Activated CD4-positive, alpha-beta T cell treated with anti-CD3 and anti-CD28 coated beads, Interleukin-10, Interleukin-2, amounts not matched to agents 100 ng/mL and 50 ng/mL, durations not matched to agents 16 hours and 8 hours (primary cell): ENCODE results near the gene CREBBP.
"Not testable (repeated sequence)": the region's sequence is repeated elsewhere in the genome, so short reads cannot be mapped to it uniquely, and the experiment has no call there.

ENCODE experiments used
- DNase-seq: peaks from one replicate; pipeline ENCODE4 v3.0.0-alpha.2; 2020

Gene CREBBP

DNA sequence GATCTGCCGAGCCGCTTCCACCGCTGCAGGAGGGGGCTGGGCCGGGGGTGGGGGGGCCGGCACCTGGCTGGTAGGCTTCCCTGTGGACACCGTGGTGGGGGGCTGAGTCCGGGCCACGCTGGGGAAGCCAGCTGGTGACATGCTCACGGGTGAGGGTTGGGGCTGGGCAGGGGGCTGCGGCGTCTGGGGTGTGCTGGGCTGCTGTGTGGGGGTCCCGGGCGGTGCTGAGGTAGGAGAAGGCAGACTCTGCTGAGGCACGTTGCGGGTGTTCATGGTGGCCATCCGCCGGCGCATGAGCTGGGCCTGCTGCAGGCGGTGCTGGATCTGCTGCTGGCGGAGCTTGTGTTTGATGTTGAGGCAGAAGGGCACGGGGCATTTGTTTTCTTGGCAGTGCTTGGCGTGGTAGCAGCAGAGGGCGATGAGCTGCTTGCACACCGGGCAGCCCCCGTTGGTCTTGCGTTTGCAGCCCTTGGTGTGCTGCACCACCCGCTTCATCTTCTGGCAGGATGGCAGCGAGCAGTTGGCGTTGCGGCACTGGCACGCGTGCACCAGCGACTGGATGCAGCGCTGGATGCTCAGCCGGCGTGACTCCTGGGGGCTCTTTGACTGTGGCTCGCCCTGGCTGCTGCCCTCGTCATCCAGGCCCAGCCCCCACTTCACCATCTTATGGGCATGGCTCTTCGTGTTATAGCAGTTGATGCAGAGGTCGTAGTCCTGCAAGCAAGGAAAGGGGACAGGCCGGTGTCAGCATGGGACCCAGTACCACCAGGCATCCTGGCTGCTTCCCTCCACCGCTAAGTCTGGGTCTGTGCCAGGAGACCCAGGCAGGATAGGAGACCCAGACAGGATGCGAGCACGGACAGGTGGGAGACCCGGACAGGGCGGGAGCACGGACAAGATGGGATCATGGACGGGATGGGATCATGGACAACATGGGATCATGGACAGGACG lies 151.1 kb downstream of the CREBBP start:
- DNase-seq = no peak

GRCh38 chr16:3728424-3729160 lies 151.9 kb downstream of the CREBBP start:
- no peak for DNase-seq

- no peak for DNase-seq
Measured at GRCh38 chr16:3727806-3728381, 152.6 kb downstream of the CREBBP start.

GRCh38 chr16:3726021-3726687 lies 154.4 kb downstream of the CREBBP start:
- DNase-seq = no peak

GRCh38 chr16:3725276-3725675 lies 155.2 kb downstream of the CREBBP start:
- no peak for DNase-seq

GRCh38 chr16:3722508-3722907 lies 158.0 kb downstream of the CREBBP start:
- no peak for DNase-seq

DNA sequence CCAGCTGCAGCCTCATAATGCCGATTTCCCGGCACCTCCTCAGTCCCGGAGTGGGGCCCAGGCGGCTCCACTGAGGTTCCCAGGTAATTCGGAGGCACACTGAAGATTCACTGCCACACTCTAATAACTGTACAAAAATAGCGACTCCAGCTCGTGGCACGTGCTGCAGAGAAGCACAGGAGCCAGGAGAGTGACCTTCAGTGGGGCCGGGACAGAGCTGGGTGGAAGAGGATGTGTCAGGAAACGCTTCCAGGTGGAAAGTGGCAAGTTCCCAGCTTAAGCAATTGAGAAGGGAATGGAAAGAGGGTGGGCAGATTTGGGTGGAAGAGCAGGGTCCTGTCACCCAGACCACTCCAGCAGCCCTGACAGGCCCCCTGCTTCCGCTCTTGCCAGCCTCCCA lies 160.1 kb downstream of the CREBBP start:
- DNase-seq = no peak

DNA sequence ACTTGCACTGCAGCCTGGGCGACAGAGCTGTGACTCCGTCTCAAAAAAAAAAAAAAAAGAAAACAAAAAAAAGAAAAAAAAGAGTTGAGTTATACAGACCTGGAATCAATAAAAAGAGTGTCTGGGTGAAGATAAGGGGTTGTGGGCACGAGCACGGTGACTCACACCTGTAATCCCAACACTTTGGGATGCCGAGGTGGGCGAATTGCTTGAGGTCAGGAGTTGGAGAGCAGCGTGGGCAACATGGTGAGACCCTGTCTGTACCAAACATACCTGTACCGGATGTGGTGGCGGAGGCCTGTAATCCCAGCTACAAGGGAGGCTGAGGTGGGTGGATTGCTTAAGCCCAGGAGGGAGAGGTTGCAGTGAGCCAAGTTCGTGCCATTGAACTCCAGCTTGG lies 161.9 kb downstream of the CREBBP start:
- DNase-seq = no peak

DNA sequence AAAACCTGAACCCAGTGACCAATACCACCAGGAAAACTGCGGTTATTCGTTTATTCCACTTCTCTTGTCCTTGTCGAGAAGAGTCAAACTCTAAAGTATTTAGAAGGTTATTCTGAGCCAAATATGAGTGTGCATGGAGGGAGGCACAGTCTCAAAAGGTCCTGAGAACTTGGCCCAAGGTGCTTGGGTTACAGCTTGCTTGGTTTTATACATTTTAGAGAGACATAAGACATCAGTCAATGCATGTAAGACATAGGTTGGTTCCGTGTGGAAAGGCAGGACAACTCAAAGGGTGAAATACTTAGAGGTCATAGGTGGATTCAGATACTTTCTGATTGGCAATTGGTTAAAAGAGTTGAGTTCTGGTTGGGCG lies 162.5 kb downstream of the CREBBP start:
- DNase-seq = peak; percentile 9

DNA sequence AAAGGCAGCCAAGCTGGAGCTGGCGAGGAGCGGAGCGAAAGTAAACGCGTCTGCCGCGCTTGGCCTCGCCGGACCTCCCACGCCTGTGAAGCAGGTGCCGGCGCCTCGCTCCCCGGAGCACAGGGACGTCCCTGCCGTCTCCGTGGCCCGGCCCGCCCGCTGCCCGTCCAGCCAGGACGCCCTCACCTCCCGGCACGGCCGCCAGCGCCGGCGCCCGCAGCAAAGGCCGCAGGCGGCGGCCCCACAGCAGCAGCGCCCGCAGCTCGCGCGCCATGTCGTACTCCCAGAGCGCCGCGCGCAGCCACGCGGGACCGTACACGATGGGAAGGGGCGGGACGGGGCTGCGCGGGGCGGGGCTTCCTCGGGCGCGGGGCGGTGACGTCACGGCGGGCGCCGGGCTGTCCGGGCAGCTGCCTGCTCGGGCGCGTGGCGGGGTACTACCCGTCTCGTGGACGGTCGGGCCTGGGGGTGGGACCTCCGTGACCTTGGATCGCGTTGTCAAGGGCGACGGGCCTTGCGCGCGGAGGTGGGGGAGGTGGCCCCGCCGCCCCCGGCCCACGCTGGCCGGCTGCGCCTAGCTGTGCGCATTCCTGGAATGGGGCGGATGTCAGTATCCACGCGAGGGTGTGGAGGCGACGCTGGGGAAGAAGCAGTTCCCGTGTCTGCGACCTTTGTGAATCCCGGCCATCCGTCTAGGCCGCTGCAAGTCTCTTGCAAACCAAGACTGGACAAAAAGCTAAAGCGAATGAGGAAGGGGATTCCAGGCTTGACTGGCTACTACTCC lies 163.1 kb downstream of the CREBBP start, which contains the start of gene TRAP1:
Gene TRAP1, minus strand, starts transcription at position 290 of the 784 bp plus-strand sequence. Its CDS starts 16 bp downstream, at position 274.
- peak; percentile 94 for DNase-seq

DNA sequence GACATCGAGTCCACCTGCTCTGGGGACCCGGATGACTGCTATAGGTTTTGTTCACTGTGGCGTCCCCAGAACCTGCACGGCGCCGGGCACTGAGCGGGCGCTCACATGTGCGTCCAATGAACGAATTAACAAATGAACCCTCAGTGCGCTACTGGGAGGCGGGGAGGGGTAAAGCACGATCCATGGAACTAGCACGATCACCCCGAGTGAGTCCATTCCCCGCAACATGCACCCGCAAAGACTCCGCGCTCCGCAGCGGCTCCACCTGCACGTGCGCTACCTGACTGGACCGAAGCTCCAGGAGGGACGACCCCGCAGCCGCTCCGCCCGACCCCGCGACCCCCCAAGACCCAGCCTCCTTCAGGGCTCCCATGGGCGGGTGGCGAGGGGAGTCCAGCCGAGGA lies 163.7 kb downstream of the CREBBP start:
- peak; percentile 62 for DNase-seq

DNA sequence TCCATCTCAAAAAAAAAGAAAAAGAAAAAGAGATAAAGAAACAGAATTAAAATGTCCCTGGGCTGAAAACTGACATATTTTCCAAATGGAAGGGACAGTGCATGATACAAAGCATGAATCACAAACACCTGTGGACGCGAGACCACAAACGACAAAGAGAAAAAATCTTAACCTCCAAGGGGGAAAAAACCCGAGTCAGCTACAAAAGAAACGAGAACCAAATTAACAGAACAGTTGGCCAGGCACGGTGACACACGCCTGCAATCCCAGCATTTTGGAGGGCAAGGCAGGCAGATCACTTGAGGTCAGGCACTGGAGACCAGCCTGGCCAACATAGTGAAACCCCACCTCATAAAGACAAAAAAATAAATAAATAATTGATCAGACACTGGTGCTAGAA lies 165.1 kb downstream of the CREBBP start:
- no peak for DNase-seq

DNA sequence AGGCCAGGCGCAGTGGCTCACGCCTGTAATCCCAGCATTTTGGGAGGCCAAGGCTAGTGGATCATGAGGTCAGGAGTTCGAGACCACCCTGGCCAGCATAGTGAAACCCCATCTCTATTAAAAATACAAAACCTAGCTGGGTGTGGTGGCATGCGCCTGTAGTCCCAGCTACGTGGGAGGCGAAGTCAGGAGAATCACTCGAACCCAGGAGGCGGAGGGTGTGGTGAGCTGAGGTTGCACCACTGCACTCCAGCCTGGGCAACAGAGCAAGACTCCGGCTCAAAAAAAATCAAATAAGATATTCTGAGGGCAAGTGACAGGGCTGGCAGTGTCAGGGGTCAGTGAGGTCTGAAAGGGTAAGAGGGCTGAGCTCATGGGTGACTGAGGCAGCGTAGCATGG lies 166.1 kb downstream of the CREBBP start:
- DNase-seq = not testable (repeated sequence)

DNA sequence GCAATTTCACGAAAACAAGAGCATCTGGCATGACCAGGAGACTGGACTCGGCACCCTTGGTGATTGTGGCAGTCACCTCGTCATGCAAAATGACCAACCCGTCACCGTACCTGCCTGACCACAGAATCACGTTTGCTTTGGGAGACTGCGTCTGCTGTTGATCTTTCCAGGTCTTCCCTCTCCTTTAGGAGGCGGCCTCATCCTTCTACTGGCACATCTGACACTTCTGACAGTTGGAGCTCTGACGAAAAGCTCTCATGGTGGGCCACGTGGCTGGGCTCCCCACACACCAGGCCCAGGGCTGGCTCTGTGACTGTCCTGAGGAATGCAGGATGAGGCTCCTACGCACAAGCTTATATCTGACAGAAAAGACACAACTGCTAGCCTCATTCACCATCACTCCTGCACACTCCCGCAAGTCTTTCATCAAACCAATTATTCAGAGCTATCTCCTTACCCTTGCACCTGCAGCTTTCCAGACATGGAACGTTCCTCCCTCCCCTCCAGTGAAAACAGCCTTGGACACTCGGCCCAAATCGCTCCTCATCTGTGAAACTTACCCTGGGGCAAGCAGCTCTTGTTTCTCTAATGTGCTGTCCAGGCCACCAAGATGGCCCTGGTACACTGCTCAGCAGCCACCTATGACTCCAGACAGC lies 166.8 kb downstream of the CREBBP start:
- no peak for DNase-seq

GRCh38 chr16:3712861-3713372 lies 167.6 kb downstream of the CREBBP start:
- DNase-seq = no peak

DNA sequence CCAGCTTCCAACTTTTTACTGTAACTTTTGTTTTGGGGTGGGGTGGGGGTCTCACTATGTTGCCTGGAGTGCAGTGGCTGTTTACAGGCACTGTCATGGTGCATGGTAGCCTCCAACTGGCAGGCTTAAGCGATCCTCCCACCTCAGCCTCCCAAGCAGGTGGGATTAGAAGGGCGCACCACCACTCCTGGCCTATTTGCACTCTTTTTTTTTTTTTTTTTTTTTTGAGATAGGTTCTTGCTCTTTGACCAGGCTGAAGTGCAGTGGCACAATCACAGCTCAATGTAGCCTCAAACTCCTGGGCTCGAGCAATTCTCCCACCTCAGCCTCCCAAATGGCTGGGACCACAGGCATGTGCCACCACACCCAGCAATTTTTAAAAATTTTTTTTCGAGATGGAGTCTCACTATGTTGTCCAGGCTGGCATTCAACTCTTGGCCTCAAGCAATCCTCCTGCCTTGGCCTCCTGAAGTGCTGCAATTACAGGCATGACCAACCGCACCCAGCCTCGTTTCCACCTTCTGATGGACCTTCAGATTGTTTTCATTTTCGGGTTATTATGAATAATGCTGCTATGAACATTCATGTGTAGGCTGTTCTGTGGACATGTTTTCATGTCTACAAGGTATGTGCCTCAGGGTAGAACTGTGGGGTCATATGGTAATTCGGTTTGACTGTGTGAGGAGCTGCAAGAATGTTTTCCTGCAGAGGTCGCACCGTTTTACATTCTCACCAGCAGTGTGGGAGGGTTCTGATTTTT lies 174.1 kb downstream of the CREBBP start:
- no peak for DNase-seq

GRCh38 chr16:3702082-3702481 lies 178.4 kb downstream of the CREBBP start:
- no peak for DNase-seq

- no peak for DNase-seq
Measured at GRCh38 chr16:3701531-3701930, 179.0 kb downstream of the CREBBP start.

GRCh38 chr16:3698941-3699340 lies 181.6 kb downstream of the CREBBP start:
- no peak for DNase-seq

DNA sequence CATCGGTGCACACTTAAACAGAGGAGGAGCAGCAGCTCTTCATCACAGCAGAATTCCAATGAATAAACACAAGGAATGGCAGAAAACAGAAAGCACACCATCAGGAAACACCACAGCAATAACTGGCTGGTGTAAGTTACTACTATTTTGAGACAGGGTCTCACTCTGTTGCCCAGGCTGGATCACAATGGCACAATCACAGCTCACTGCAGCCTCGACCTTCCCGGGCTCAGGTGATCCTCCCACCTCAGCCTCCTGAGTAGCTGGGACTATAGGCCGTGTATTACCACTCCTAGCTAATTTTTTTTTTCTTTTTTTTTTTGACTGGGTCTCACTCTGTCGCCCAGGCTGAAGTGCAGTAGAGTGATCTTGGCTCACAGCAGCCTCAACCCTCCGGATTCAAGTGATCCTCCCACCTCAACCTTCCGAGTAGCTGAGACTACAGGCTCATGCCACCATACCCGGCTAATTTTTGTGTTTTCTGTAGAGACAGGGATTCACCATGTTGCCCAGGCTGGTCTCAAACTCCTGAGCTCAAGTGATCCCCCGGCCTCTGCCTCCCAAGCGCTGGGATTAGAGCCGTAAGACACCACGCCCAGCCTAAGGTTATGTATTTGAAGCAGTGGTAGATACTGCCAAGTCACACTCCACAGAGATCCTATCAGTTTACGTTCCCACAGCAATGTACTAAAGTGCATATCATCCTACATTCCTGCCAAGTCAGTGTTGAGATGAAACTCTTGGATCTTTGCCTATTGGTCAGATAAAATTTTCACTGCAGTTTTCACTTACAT lies 183.9 kb downstream of the CREBBP start:
- DNase-seq = no peak
